ENCODE measurements around the gene XYLT1.
"Not testable (repeated sequence)": the region's sequence is repeated elsewhere in the genome, so short reads cannot be mapped to it uniquely, and the experiment has no call there.

The XYLT1 gene, protein sequence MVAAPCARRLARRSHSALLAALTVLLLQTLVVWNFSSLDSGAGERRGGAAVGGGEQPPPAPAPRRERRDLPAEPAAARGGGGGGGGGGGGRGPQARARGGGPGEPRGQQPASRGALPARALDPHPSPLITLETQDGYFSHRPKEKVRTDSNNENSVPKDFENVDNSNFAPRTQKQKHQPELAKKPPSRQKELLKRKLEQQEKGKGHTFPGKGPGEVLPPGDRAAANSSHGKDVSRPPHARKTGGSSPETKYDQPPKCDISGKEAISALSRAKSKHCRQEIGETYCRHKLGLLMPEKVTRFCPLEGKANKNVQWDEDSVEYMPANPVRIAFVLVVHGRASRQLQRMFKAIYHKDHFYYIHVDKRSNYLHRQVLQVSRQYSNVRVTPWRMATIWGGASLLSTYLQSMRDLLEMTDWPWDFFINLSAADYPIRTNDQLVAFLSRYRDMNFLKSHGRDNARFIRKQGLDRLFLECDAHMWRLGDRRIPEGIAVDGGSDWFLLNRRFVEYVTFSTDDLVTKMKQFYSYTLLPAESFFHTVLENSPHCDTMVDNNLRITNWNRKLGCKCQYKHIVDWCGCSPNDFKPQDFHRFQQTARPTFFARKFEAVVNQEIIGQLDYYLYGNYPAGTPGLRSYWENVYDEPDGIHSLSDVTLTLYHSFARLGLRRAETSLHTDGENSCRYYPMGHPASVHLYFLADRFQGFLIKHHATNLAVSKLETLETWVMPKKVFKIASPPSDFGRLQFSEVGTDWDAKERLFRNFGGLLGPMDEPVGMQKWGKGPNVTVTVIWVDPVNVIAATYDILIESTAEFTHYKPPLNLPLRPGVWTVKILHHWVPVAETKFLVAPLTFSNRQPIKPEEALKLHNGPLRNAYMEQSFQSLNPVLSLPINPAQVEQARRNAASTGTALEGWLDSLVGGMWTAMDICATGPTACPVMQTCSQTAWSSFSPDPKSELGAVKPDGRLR

DNA sequence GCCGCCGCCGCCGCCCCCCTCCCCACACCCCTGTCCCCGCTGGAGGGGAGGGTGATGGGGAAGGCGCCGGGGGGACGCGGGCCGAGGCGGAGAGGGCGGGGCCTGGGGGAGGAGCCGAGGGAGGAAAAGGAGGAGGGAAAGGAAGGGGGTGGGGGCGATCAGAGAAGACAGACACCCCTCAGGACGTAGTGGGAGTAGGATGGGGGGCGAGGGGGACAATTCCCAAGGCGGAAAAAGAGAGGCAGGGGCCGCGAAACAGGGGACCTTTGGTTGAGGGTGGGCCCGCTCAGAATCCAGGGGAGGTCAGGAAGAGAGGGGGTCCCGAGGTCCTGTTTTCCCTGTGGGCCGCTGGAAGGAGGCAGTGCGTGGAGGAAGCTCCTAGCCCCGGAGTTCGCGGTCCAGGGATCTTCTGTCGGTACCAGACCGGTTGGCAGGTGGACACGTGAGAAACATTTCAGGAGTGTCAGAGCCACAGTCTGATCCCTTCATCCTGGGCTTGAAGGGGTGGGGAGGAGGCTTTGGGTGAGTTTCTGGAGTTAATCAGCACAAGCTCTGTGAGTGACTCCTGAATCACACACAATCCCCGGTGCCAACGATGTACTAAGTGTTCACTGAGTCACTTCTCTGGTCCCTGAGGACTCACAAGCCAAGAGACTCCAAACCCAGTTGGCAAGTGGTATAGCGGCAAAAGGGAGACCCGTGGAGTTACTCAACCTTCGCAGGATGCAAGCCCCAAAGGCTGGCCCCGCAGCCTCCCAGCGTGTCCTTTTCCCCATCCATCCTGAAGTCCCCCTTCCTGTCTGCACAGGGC, at the start of gene XYLT1:
Gene XYLT1 (minus strand): TSS at position 53 of the 811 bp plus-strand sequence. CDS start 164 bp downstream, outside the sequence.
- peak; percentile 80 for DNase-seq

GRCh38 chr16:17520111-17520510, 49.4 kb upstream of the XYLT1 start:
- DNase-seq = no peak

- DNase-seq = no peak
These were observed 48.6 kb upstream of the XYLT1 start for GRCh38 chr16:17519101-17519955.

DNA sequence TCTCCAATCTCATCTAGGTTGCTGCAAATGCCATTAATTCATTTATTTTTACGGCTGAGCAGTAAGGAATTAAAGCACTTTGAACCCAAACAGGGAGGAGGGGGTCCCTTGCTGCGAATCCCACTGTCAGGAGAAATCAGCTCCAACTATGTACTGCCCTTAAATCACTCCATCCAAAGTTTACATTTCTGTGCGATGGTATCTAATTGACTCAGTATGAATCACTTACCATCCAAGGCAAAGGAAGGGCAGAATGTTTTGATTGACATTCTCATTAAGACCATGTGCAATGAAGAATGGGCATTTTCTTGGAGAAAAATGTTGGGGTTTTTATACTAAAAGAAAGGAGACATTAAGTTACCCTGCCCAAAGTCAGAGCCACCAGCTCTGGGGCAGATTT, 47.7 kb upstream of the XYLT1 start:
- DNase-seq = no peak

- no peak for DNase-seq
These were observed 44.9 kb upstream of the XYLT1 start for GRCh38 chr16:17515421-17516210.

DNA sequence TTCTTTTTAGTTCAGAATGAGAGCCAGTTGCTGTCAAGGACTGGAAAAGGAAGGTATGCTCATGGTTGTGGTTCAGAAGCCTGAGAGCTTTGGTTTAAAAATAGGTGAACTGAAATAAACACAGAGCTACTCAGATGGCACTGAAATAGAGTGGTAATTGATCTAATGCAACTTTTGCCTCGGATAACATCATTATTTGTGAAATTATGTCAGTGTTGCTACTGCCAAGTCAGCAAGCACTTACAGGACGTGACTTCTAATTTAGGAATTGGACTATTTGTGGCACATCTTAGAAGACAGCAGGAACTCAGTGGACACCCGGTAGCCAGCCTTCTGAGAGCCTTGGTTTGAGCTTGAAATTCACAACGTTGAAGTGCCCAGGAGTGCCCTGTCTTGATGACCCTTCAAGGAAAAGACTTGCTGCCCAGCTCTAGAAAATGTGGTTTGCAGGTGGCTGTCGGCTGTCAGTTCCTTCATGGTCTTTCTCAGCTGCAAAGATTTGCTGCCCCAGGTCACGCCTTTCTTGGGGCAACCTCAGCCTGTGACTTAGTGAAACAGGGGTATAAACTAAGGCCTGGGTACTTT, 42.0 kb upstream of the XYLT1 start:
- DNase-seq = no peak

GRCh38 chr16:17511340-17511739, 40.6 kb upstream of the XYLT1 start:
- DNase-seq = no peak

DNA sequence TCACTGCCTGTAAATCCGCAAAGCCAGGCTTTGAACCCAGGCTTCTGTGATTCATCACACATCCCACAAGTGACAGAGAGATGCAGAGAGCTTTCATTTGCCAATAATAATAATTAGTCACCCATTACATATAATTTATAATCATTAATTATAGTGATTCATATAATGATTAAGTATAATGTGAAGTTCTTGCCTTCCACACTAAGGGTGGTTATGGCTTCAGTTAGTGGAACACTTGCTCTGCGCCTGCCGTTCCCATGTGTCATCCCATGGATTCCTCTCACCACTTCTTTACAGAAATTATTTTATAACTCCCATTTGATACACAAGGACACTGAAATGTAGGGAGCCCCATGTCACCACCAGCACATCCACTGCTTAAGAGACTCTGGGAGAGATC, 39.8 kb upstream of the XYLT1 start:
- DNase-seq = no peak

GRCh38 chr16:17509194-17509593, 38.4 kb upstream of the XYLT1 start:
- DNase-seq = no peak

DNA sequence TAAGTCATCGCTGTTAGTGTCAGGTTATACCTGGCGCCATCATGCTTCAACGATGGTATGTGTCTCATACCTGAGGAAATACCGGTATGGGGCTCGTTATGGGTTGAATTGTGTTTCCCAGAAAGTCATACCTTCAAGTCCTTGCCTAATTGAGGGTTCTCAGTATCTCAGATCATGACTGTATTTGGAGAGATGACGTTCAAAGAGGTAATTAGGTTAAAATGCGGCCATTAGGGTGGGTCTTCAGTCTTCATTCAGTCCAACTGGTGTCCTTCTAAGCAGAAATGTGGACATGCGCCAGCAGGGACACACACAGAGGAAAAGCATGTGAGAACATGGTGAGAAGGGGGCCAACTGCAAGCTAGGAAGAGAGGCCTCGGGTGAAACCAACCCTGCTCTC, 37.5 kb upstream of the XYLT1 start:
- DNase-seq = no peak

- not testable (repeated sequence) for DNase-seq
These were observed 36.8 kb upstream of the XYLT1 start for GRCh38 chr16:17507516-17507915.

GRCh38 chr16:17505828-17506227, 35.1 kb upstream of the XYLT1 start:
- DNase-seq = not testable (repeated sequence)

- no peak for DNase-seq
These were observed 33.3 kb upstream of the XYLT1 start for GRCh38 chr16:17504050-17504449.

- DNase-seq = no peak
These were observed 32.6 kb upstream of the XYLT1 start for GRCh38 chr16:17503331-17503730.

DNA sequence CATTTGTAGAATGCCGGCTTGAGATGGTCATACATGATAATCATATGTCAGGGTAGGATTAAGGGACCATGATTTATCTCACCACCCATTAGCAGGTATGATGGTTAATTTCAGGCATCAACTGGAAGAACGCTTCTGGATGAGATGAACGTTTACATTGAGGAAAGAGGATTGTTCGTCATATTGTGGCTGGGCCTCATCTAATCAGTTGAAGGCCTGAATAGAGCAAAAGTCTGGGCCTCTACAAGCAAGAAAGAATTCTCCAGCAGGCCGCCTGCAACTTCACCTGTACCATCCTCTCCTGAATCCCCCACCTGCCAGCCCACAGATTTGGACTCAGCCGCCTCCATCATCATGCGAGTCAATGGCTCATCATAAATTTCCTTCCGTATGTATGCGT, 30.6 kb upstream of the XYLT1 start:
- DNase-seq = no peak

DNA sequence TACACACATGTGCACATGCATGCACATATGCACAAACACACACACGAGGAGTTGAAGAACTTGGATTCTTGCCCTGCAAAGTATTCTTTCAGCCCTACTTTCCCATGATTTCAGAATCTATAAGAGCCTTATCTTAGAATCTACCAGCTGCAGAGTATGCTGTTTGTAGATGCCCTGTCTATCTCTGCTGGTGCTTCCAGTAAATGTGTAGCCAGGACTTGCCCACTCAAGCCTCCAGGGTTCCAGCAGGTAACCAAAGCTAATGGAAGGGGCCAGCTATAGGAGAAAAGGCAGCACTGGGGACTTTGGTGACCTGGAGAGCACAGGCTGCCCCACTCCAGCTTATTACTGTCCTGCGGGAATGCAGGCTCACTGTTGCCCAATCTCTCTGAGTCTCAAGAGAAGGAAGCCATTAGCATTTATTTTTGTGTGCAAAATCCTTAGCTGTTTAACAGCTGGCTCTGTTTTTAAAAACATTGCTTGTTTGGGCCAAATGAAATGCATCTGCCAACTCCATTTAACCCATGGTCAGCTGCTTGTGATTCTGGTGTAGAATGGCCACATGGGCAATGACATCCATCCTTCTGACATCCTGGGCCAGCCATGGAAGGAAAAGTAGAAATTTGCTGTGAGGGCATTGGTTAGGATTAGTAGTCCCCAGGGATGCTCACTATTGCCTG, 28.6 kb upstream of the XYLT1 start:
- no peak for DNase-seq

DNA sequence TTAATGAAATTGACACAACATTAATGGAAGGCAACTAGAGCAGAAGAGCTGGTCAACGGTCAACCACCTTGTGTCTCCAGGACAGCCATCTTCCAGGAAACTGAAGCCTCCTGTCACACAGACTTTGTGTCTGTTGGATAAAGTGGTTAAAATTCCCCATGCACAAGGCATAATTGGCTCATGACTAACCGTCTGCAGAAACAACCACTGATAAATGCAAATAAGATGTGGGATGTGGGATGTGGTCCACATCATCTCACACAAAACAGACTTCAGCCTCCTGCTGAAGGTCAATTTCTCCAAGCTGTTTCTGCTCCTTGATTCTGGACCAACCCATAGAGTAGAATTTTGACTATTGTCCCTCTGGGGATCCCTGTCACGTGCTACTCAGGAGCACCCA, 26.9 kb upstream of the XYLT1 start:
- DNase-seq = no peak

GRCh38 chr16:17496891-17497290, 26.1 kb upstream of the XYLT1 start:
- DNase-seq = no peak

DNA sequence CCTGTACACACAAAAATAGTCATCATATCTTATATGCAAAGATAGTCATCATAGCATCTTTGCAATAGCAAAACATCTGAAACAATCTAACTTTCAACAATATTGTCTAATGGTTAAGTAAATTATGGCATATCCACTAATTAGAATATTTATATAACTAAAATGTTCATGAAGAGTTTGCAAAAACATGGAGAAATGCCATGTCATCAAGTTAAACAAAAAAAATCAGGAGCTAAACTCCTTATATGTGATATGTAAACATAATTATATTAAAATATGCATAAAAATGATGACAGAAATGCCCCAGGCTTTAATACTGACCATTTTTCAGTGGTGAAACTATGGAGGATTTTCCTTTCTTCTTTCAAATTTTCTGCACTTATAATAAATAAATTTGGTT, 22.3 kb upstream of the XYLT1 start:
- DNase-seq = no peak

DNA sequence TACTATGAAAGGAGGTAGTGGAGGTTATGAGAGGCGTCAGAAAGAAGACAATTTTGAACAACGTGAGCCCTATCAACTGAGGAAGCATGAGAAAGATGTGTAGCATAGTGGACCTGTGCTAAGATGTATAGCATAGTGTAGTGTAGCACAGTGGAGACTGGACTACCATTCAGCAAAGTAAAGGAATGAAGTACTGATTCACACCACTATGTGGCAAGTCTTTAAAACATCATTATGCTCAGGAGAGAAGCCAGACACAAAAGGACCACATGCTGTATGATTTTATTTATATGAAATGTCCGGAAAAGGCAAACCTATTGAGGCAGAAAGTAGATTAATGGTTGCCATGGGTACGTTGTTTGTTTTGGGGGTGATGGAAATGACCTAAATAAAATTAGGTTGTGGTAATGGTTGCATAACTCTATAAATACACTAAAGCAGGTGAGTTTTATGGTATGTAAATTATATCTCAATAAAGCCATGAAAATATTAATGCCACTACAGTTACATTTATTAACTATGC, 20.4 kb upstream of the XYLT1 start:
- DNase-seq = no peak
